IPS-NIHi11 (cell line): ENCODE results near the gene TSPAN12.
"Not testable (repeated sequence)": the region's sequence is repeated elsewhere in the genome, so short reads cannot be mapped to it uniquely, and the experiment has no call there.

Experiments
- DNase-seq: peaks from one replicate; pipeline ENCODE4 v3.0.0; 2012; ENCODE audit warnings: mixed read lengths, low spot score

The TSPAN12 gene, protein sequence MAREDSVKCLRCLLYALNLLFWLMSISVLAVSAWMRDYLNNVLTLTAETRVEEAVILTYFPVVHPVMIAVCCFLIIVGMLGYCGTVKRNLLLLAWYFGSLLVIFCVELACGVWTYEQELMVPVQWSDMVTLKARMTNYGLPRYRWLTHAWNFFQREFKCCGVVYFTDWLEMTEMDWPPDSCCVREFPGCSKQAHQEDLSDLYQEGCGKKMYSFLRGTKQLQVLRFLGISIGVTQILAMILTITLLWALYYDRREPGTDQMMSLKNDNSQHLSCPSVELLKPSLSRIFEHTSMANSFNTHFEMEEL

DNA sequence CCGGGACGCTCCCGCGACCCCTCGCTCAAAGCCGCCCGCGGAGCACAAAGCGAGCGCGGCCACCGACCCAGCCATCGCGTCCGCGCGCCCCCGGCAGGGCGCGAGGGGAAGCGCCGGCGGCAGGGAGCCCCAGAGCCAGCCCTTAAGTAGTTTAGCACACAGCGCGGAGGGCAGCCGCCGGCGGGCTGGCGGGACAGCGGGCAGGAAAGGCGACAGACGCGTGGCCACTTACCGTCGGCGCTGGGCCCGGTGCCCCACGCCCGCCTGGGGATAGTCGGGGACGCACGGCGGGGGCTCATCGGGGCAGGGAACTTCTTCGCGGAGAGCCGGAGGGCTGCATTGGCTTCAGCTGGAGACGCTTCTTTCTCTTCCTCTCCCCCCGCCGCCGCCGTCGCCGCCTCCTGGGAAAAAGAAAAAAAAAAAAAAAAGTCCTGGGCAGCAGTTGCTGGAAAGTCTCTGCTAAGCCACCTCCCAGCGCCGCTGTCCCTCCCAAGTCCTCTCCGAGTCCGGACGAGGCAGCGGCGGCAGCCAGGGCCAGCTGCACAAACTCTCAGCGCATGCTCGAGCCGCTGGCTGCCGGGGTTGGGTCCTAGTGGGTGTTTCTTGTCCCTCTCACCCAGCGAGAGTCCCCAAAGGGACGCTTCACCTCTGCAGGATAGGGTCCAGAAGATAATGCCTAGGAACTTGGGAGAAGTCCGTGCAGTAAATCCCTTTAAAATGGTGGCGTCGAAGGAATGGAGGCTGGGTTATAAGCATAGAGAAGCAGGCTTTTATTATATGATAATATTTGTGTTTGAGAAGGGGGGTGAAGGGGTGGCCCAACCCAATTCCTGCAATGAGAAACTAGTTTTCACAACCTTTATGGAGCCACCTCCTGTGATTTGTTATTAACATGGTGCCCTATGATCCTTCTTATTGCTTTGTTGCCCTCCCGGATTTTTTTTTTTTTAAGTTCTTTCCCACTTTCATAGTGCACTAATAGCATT, at the start of gene TSPAN12:
Gene TSPAN12 (minus strand): TSS at position 557 of the 986 bp plus-strand sequence. CDS start 1,381 bp downstream, outside the sequence.
- DNase-seq: peak; percentile 91

DNA sequence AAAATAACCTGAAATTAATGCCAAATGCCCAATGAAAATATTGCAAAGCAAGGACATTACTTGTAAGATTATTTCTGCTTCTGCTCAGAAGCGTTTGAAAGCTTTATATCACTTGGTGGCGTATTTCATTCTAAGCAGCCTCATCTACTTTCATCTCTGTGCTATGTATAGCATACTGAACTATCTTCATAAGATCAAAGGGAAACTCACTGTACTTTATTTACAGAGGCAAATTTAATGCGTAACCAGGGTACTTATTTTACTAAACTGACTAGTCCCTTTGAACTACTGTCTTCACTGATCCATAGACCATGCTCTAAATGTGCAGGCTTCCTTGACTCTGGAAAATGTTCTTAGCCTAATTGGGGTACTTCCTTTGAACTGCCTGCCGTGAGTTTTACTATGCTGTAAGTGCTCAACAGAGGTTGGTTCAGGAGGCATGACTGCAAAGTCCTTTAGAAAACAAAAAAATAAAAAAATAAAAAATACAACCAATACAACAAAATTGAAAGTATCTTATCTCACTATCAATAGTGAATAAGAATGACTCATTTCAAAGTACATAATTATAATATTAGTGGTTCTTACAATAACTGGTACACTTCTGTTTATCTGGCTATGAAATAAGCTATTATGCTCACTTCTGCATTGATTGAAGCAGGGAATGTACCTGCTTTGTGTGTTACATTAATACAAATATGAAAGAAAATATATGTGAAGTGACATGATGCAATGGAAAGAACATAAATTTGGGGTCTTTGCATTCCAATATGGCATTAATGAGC, 41.0 kb upstream of the TSPAN12 start:
- no peak for DNase-seq

DNA sequence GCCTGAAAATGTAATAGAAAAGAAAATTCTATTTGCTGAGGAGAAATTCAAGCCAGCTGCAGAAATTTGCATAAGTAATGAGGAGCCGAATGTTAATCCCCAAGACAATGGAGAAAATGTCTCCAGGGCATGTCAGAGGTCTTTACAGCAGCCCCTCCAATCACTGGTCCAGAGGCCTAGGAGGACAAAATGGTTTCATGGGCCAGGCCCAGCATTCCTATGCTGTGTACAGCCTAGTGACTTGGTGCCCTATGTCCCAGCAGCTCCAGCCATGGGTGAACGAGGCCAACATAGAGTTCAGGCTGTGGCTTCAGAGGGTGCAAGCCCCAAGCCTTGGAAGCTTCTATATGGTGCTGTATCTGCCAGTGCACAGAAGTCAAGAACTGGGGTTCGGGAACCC, 37.3 kb upstream of the TSPAN12 start:
- not testable (repeated sequence) for DNase-seq

DNA sequence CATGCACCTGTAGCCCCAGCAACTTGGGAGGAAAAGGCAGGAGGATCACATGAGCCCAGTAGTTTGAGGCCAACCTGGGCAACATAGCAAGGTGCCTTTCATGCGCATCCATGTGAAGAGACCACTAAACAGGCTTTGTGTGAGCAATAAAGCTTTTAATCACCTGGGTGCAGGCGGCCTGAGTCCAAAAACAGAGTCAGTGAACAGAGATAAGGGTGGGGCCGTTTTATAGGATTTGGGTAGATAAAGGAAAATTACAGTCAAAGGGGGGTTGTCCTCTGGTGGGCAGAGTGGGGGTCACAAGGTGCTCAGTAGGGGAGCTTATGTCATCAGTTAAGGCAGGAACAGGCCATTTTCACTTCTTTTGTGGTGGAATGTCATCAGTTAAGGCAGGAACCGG, 27.7 kb upstream of the TSPAN12 start:
- not testable (repeated sequence) for DNase-seq

DNA sequence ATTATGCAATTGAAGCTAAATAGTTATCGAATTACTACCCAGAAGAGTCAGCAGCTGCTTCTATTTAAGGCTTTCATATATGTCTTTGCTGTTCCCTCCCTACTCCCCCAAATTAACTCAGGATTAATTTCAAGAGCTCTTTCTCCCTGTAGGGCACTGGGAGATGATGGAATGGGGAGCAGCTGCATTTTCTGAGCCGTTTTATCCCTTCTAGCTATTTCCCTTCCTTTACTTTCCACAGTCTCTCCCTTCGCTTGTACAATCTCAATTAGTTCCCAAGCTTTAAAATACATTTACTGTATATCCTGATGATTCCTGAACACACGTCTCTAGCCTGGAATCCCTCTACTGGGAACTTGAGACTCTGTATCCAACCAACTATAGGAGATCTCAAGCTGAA, 19.8 kb upstream of the TSPAN12 start:
- no peak for DNase-seq

DNA sequence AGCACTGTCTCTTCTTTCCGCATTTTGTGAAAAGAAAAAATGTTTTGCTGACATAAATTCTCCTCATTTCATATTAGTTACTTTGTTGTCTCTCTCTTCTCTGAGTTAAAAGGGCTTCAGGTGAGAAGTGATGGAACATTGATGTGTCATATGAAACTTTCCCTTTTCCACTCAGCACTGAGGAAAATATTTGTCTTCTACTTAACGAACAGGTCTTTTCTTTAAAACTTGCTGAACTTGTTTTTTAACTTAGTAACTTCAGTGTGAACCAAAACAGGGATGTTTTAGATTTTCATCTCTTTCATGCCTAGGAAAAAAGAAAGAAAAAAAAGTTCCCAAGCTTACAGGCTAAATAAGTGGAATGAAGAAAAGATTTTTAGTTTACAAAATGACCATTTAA, 19.0 kb upstream of the TSPAN12 start:
- DNase-seq: no peak

DNA sequence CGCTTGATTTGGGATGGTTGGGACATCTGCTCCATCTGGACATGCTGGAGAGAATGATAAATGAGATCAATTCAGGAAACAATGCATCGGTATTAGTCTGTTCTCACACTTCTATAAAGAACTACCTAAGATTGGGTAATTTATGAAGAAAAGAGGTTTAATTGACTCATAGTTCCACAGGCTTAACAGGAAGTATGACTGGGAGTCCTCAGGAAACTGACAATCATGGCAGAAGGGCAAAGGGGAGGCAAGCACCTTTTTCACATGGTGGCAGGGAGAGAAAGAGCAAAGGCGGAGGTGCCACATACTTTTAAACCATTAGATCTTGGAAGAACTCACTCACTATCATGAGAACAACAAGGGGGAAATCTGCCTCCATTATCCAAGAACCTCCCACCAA, 16.8 kb upstream of the TSPAN12 start:
- no peak for DNase-seq

DNA sequence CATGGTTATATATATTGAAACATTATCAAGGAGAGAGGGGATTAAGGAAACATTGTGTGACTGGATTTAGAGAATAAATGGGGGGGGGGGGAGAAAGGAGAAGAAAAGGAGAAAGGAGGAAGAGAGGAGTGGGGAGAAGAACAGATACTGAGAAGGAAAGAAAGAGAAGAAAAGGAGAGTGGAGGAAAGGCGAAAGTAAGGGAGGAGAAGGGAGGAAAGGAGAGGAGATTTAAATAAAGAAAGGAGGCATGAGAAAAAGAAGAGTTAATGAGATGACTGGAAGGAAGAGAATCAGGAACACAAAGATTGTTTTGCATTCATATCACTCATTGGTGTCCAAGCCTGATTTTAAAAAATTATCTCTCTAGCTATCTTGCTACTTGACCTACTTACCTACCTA, 16.1 kb upstream of the TSPAN12 start:
- DNase-seq: no peak

DNA sequence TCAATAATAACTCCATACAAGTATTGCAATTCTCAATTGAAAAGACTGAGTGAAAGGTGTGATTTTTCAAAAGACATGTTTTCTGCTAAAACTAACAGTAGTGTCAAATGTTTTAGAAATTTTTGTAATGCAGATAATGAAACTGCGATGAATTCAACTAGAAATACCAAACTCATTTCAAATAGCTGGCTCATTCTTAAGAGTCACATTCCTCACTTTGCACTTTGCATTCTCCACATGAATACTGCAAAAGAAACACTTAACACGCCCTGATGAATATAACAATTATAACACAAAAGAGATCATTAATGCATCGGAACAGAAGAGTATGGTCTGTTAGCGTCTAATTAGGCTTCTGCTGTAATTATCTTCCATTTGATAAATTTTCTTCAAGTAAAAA, 15.5 kb upstream of the TSPAN12 start:
- DNase-seq: no peak

DNA sequence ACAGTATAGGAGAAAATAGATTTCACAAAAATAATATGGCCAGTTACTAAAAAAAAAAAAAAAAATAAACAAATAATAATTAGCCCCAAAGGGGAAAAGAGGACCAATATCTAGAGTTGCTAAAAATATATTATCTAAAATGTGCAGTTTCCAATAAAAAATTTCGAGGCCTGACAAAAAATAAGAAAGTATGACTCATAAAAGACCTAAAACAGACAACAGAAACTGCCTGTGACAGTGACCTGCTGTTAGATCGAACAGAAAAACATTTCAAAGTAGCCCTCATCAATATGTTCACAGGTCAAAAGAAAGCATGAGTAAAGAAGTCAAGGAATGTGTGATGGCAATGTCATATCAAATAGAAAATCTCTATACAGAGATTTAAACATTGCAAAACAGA, 11.8 kb upstream of the TSPAN12 start:
- no peak for DNase-seq

DNA sequence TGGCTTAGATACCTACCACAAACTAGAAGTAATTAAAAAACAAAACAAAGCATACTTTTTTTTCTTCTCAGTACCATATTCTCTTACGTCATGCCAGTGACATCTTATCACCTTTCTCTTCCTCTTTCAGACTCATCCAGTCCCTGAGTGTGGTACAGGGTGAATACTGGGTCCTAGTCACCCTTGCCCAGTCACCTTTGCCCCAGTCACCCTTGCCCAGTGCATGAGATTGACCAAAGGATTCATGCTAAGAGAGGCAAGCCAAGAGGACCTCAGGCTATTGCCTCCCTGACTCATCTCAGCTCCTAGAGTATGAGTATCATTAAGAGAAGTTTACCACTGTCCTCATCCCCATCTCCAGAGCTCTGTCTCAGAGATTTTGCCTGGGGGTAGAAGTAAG, 10.0 kb upstream of the TSPAN12 start:
- DNase-seq: no peak

DNA sequence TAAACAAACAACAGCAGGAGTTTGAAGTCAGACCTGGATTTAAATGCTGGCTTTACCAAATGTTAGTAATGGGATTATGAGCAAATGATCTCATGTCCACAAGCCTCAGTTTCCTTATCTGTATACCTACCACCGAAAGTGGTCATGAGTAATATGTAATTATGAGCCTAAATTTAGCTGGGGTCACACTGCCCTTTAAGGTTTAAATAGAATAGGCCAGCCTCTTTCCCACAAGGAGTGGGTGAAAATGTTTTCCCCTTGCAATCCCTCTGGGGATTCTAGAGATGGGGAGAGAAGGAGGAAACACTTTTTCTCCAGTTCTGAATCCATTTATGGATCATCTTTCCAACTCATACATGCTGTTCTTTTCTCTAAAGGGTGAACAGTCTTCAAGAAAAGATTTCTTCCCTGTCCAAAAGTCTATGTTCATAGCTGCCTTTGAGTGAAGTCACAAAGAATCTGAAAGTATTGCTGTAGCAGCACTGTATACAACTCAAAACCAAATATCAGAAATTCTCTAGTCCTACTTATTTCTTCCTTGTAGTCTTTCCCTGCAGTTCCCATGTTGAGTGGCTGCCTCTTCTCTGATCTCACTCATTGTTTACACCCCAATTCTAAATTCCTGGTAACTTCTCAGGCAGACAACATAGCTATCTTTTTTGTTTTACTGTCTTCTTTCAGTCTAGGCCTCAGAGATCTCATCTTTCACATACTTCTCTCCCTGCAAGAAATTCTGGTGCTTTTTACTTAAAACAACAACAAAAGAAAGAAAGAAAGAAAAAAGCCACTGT, 7.4 kb upstream of the TSPAN12 start:
- no peak for DNase-seq

DNA sequence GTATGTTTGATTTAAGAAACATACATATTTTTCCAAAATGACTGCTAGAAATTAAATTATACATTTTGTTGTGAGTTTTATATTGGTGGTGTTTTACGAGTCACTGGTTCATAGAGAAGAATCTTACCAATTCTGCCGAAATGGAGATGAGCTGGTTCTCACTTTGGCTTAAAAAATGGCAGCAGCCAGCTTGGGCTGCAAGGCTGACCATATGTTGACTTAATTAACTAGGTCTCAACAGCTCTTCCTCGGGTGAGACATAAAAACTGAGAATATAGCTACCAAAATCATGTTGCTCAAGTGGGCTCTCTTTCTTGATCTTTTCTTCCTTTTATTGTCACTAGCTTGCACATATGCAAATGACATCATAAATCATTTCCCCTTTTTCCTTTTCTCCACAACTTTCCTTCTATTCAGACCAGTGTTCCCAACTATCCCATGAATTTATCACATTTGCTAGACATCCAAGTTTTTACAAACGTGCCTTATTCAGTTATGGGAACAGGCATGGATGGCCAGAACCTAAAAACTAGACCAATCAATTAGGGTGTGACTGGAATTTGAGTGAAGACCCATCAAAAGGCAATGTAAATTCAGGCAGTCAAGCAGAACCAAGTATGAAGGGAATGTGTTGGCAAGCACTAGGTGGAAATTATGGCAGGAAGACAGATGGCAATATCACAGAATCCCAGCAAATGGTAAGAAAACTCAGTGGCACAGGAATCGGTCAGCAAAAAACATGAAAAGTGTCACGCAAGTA, 6.4 kb upstream of the TSPAN12 start:
- DNase-seq: peak; percentile 8

DNA sequence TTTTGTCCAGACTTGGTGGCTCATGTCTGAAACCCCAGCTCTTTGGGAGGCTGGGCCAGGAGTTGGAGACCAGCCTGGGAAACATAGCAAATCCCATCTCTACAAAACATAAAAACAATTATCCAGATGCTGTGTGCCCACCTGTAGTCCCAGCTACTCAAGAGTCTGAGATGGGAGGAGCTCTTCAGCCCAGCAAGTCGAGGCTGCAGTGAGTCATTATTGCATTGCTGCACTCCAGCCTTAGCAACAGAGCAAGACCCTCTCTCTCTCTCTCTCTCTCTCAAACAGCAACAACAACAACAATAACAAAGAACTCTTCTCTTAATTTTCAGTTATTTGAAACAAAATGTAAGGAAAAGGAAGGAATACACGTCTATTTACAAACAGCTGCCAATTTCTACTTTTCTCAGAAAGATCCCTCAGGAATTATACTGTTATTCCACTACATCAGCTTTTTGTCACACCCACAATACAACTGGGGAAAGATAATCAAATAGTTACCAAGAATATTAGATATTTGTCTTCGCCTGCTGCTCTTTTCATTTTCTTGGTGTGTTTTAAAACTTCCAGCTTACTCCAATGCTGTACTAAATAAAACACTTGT, 5.1 kb upstream of the TSPAN12 start:
- no peak for DNase-seq

DNA sequence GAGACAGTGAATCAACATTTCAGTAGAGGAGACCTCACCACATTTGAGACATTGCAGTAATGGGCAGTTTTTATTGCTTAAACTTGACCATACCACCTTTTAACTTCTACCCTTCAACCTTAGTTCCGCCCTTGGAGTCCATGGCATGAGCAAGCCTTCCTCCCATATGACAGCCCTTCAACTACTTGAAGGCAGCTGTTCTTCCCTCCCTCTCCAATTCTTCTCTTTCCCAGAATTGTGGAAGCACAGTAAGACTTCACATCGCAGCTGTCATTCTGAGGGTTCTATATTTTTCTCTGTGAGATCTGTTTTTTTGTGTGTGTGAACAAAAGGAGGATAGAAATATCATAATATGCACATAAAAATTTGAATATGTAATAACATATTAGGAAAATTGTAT, 2.2 kb upstream of the TSPAN12 start:
- no peak for DNase-seq

DNA sequence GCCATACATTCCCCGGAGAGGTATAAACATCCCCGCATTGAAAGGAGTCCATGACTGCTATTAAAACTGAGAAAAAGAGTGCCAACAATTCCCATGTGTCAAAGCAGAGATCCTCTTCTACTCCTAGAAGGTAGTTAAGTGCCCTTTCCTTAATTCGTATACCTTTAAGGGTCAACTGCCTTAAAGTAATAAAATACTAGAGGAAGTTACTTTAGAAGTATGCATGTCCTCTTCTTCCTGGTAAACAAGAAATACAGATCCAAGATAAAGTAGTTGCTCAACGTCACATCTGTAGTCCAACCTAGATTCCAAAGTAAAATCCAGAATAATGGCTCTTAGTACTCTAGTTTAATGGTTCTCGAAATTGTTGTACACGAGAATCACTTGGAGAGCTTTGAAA, 1.5 kb upstream of the TSPAN12 start:
- no peak for DNase-seq

DNA sequence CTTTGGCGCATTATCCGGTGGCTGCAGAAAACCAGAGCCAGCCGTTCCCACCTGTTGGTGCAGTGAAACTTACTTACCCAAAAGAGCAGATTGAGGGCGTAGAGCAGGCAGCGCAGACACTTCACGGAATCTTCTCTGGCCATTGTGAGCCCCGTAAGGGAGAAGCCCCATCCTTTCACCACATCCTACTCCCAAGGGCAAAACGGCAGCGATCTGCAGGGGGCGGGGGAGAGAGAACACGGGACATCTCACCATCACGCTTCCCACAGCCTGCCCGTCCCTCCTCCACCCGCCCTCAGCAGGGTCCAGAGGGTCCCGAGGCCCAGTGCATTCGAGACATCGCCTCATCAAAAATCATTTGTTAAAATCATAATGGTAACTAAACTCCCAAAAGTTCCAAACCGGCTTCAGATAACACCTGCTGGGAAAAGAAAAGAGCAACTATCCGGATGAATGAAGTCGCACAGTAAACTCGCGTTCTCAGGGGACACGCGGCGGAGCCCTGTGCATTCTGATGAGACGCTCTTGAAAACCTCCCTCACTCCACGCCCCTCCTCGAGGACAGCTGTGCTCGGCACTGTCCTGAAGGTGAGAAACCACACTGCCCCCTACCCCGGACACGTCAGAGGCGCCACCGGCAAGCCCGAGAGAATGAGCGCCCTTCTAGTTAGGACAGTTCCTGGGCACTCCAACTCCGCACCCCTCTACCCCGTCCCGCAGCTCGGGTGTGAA, 1.2 kb downstream of the TSPAN12 start:
- DNase-seq: peak; percentile 50

DNA sequence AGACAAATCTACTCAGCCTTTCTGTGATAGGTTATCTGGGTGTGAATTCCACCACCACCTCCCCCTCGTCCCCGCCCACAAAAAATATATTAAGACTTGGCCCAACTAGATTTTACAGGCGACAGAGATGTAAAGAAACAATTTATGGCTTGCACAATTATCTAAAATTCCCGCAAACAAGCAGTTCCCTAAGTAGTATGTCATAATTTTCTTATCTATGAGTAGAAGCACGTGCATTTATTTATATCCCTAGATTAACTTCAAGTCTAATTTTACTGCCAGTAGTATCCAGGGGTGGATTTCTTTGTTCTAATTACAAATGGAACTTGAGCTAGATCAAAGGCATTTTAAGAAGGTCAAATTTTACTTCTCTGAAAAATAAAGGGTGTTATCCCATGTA, 1.7 kb downstream of the TSPAN12 start:
- DNase-seq: no peak

DNA sequence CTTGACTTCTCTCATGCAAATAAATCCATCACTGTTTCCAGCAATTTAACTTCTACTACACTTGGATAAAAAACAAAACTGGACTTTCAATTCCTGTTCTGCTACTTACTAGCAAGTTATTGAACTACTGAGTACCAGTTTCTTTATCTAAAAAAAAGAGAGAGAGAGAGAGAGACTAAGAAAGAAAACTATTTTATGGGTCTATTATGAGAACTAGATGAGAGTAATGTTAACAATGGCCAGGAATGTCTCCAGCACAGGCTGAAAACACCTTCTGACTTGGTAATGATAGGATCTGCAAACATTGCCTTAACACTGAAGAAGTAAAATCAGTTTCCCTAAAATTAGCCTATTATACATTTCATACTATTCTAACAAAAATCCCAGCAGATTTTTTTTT, 5.2 kb downstream of the TSPAN12 start:
- no peak for DNase-seq

DNA sequence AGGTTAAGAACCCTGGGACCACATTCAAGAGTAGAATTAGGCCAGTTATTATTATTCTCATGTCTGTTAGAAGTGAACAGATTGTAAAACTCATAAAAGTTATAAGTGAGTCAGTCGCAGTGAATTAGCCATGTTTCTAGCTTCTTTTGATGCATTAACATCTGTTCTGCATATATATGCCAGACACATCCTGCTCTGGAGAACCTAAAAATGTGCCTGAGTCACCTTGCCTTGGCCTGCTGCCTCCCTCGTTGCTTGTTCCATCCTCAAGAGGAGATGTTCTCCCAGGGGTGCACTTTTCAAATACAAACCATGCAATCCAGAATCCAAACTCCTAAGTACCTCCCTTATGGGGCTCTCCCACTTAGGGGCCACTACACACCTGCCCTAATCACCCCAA, 14.8 kb downstream of the TSPAN12 start:
- DNase-seq: no peak
